IMR-90 (cell line): ENCODE measurements around the gene SURF1. TPM values are rescaled to one million over a fixed set of nuclear protein-coding genes. Genes with fewer than 3 reads are reported as not detected.
"Not testable (repeated sequence)": the region's sequence is repeated elsewhere in the genome, so short reads cannot be mapped to it uniquely, and the experiment has no call there.

Source experiments
- ATAC-seq: fragments of 200-7000 bp; cut with Tn5 transposase; 2 replicates; pipeline ENCODE4 v1.9.1; 2020; ENCODE audit warnings: low read depth, mild to moderate bottlenecking, moderate library complexity
- BruUV-seq: library from RNA; stranded (reverse); fragments of 400-500 nt; replicated peaks from 2 replicates; lab custom pipeline; 2021; lab: Mats Ljungman, UMichigan
- CTCF ChIA-PET: fragments of 300-600 bp; formaldehyde crosslinking; extraction: SDS; loops from one replicate; lab custom pipeline; 2021; ENCODE audit warnings: antibody characterized with exemption; lab: Yijun Ruan, JAX
- POLR2A ChIA-PET: fragments of 300-600 bp; sonication (Branson Sonifier 250); formaldehyde crosslinking; loops from one replicate; lab custom pipeline; 2022; ENCODE audit warnings: antibody characterized with exemption; ENCODE audit not compliant: unreplicated experiment; lab: Charles Lee
- DNase-seq: peaks from one replicate; pipeline ENCODE4 v3.0.0; 2013
- H2AFZ ChIP-seq: replicated peaks from 2 replicates; pipeline ENCODE3; 2013; ENCODE audit warnings: low read length, mild to moderate bottlenecking; ENCODE audit not compliant: poor library complexity
- H2AK5ac ChIP-seq: 2 replicates; pipeline ENCODE4 v1.6.1; 2013; ENCODE audit warnings: low read depth, low read length, inconsistent platforms
- H2AK9ac ChIP-seq: replicated peaks from 2 replicates; pipeline ENCODE3; 2013; ENCODE audit warnings: mild to moderate bottlenecking, low read depth, low read length, moderate library complexity; ENCODE audit not compliant: poor library complexity
- H2BK120ac ChIP-seq: 2 replicates; pipeline ENCODE4 v1.6.1; 2013; ENCODE audit warnings: low read depth, low read length, inconsistent platforms
- H2BK15ac ChIP-seq: 3 replicates; pipeline ENCODE4 v1.6.1; 2013; ENCODE audit warnings: low read depth, low read length, inconsistent platforms
- H2BK20ac ChIP-seq: 2 replicates; pipeline ENCODE4 v1.6.1; 2013; ENCODE audit warnings: low read depth, mild to moderate bottlenecking, inconsistent platforms, low read length, moderate library complexity
- H2BK5ac ChIP-seq: 2 replicates; pipeline ENCODE4 v1.6.1; 2013; ENCODE audit warnings: mild to moderate bottlenecking, low read depth, low read length, inconsistent platforms; ENCODE audit not compliant: poor library complexity, severe bottlenecking
- H3K14ac ChIP-seq: replicated peaks from 2 replicates; pipeline ENCODE4 v1.6.1; 2013; ENCODE audit warnings: low read depth, low read length, inconsistent platforms
- H3K18ac ChIP-seq: 2 replicates; pipeline ENCODE4 v1.6.1; 2013; ENCODE audit warnings: low read depth, low read length, control low read depth
- H3K23ac ChIP-seq: 2 replicates; pipeline ENCODE4 v1.6.1; 2013; ENCODE audit warnings: low read depth, low read length, inconsistent platforms
- H3K27ac ChIP-seq: 2 replicates; pipeline ENCODE4 v1.5.1; 2013; ENCODE audit warnings: mild to moderate bottlenecking, control low read depth, low read length; ENCODE audit not compliant: insufficient read depth
- H3K27me3 ChIP-seq: 2 replicates; pipeline ENCODE4 v1.6.1; 2013; ENCODE audit warnings: low read length; ENCODE audit not compliant: control insufficient read depth, insufficient read depth
- H3K36me3 ChIP-seq: 2 replicates; pipeline ENCODE4 v1.6.1; 2013; ENCODE audit warnings: low read length, mixed read lengths; ENCODE audit not compliant: control insufficient read depth, insufficient read depth
- H3K4ac ChIP-seq: 2 replicates; pipeline ENCODE4 v1.6.1; 2013; ENCODE audit warnings: low read depth, low read length, inconsistent platforms
- H3K4me1 ChIP-seq: 2 replicates; pipeline ENCODE4 v1.6.1; 2013; ENCODE audit warnings: low read length, mixed read lengths; ENCODE audit not compliant: control insufficient read depth, insufficient read depth
- H3K4me2 ChIP-seq: 2 replicates; pipeline ENCODE4 v1.6.1; 2013; ENCODE audit warnings: low read depth, mild to moderate bottlenecking, control low read depth, low read length, moderate library complexity
- H3K4me3 ChIP-seq: 2 replicates; pipeline ENCODE4 v1.5.1; 2013; ENCODE audit warnings: low read depth, mild to moderate bottlenecking, control low read depth, low read length, moderate library complexity; ENCODE audit not compliant: insufficient read depth
- H3K56ac ChIP-seq: 2 replicates; pipeline ENCODE4 v1.6.1; 2013; ENCODE audit warnings: low read length, inconsistent platforms; ENCODE audit not compliant: insufficient read depth; ENCODE audit errors: extremely low read depth
- H3K79me1 ChIP-seq, 2 experiments: 2 replicates each; pipeline ENCODE4 v1.6.1; 2013; ENCODE audit warnings: low read length in 2 of 2, inconsistent platforms in 1 of 2, low read depth in 1 of 2
- H3K9ac ChIP-seq: 2 replicates; pipeline ENCODE4 v1.6.1; 2013; ENCODE audit warnings: low read depth, low read length, control low read depth
- H3K9me1 ChIP-seq: 2 replicates; pipeline ENCODE4 v1.6.1; 2013; ENCODE audit warnings: low read length, inconsistent platforms; ENCODE audit not compliant: insufficient read depth
- H3K9me3 ChIP-seq: 2 replicates; pipeline ENCODE4 v1.6.1; 2013; ENCODE audit warnings: low read length; ENCODE audit not compliant: control insufficient read depth, insufficient read depth
- H4K20me1 ChIP-seq: 2 replicates; pipeline ENCODE4 v1.6.1; 2013; ENCODE audit warnings: low read length, inconsistent platforms; ENCODE audit not compliant: insufficient read depth
- H4K5ac ChIP-seq: 2 replicates; pipeline ENCODE4 v1.6.1; 2013; ENCODE audit warnings: mild to moderate bottlenecking, low read depth, low read length, control low read depth
- H4K8ac ChIP-seq, 2 experiments: 2 replicates each; pipeline ENCODE4 v1.6.1; 2013; ENCODE audit warnings: low read depth in 2 of 2, low read length in 2 of 2, control low read depth in 1 of 2, inconsistent platforms in 1 of 2
- H4K91ac ChIP-seq: 2 replicates; pipeline ENCODE4 v1.6.1; 2013; ENCODE audit warnings: low read depth, low read length, inconsistent platforms; ENCODE audit not compliant: insufficient read depth
- WGBS, 2 experiments: methylation state at CpG; one replicate each; pipeline versions ENCODE4 v1.1.5 to v1.1.7; 2013; ENCODE audit warnings: missing lambda C conversion rate in 2 of 2; ENCODE audit not compliant: insufficient read length in 1 of 2; ENCODE audit errors: extremely low coverage in 2 of 2; 5-methylcytosine and 5-hydroxymethylcytosine counted together
- dilution Hi-C: fragments of 300-500 bp; cut with HindIII; formaldehyde crosslinking; loops from one replicate; pipeline ENCODE4 v1.14.3; 2018; ENCODE audit warnings: low sequenced_read_pairs; ENCODE audit not compliant: unreplicated experiment
- in situ Hi-C: fragments of 300-500 bp; cut with MboI; formaldehyde crosslinking; loops from 3 replicates; pipeline ENCODE4 v1.14.3; 2019; ENCODE audit warnings: low sequenced_read_pairs, inconsistent platforms, mixed read lengths
- intact Hi-C: fragments of 100-400 bp; cut with micrococcal nuclease; formaldehyde crosslinking; loops from 2 replicates; pipeline ENCODE4 v1.10.0; 2022
- polyA plus RNA-seq, 3 experiments: library from polyadenylated mRNA; depleted of rRNA; stranded (reverse); fragments of >200 nt; gene quantifications; 2 replicates each; pipeline ENCODE4 v1.2.3, GENCODE V29; 2012; ENCODE audit warnings: low replicate concordance in 1 of 3
- total RNA-seq: library from RNA; depleted of rRNA; stranded (reverse); fragments of >200 nt; gene quantifications from 2 replicates; pipeline ENCODE4 v1.2.3, GENCODE V29; 2012

The SURF1 gene
- total and polyA plus RNA-seq, 2 of the 4 experiments (the other 2 are of a cell fraction), result 15.1 to 24.5 TPM

GRCh38 chr9:133334888-133335287, 21.4 kb downstream of the SURF1 start:
- H3K23ac ChIP-seq, in situ Hi-C loops, H3K27me3 ChIP-seq, H4K8ac ChIP-seq, H4K91ac ChIP-seq, H3K27ac ChIP-seq, POLR2A ChIA-PET, H2BK20ac ChIP-seq, H3K14ac ChIP-seq, H2BK120ac ChIP-seq, H2AK9ac ChIP-seq, H4K5ac ChIP-seq, H2AFZ ChIP-seq, DNase-seq, intact Hi-C loops, dilution Hi-C loops, BruUV-seq, H3K4me1 ChIP-seq, H4K20me1 ChIP-seq, H3K56ac ChIP-seq, H2BK5ac ChIP-seq, H2BK15ac ChIP-seq, H3K9me3 ChIP-seq, H3K4ac ChIP-seq, ATAC-seq, H3K18ac ChIP-seq, H3K4me3 ChIP-seq, H2AK5ac ChIP-seq: not testable (repeated sequence)
- peak overlapping the region; percentile 82; the same call in 1 of the 2 replicates for H3K9ac ChIP-seq
- peak overlapping the region; percentile 95; the same call in 1 of the 2 replicates for H3K4me2 ChIP-seq
- CTCF ChIA-PET, result interaction anchor here (0.5 kb wide), 1 partner anchor 137 kb away, joined by 3 read pairs; no protein-coding TSS in a partner anchor
- peaks cover 10% of the 10 kb centered on the region; the same call in 1 of the 2 replicates for H3K9me1 ChIP-seq
- peaks cover 17 to 34% of the 10 kb centered on the region in 2 experiments for H3K79me1 ChIP-seq
- WGBS, 2 experiments, result 95% methylated on average over 4 of the region's 11 CpGs; no CpG with 5 or more reads in 1 of the 2 experiments
- peaks cover 42% of the 10 kb centered on the region for H3K36me3 ChIP-seq
